ENCODE results near the gene GPR17. TPM values are rescaled to one million over a fixed set of nuclear protein-coding genes. Genes with fewer than 3 reads are reported as not detected.

Gene GPR17
- total RNA-seq, 1 donor from 2014 or later, result not detected

DNA sequence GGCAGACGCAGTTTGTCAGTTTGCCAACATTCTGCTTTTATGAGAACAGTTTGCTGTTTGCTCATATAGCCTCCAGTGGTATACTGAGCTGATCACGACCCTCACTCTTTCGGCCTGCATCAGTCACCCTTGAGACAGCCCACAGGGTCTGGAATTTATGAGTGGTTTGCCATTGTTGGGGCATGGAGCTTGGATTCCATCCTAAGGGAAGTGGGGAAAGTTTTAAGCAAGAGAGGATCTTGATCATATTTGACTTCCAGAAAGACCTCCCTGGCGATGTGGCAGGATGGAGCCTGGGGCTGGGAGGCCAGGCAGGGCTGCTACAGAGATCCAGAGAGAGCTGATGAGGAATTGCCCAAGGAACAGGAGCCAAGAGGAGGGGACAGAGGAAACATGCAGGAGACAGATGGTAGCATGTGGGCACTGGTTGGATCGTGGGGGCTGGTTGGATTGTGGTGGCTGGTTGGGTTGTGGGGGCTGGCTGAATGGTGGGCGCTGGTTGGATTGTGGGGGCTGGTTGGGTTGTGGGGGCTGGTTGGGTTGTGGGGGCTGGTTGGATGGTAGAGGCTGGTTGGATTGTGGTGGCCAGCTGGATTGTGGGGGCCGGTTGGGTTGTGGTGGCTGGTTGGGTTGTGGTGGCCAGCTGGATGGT lies 27.3 kb upstream of the GPR17 start:
- Mint-ChIP-seq H3K36me3 (ENCODE audit: insufficient read depth) (no peaks in the 10 kb centered on the region), H3K9me3 (ENCODE audit: low read depth) (peaks cover 7% of the 10 kb centered on the region), H3K4me3 (ENCODE audit: low read depth) (no peak overlapping the region), H3K4me1 (ENCODE audit: low read depth) (peaks cover 2% of the 10 kb centered on the region), H3K27me3 (peaks cover 11% of the 10 kb centered on the region), H3K27ac (no peak overlapping the region)
- TF ChIP-seq, protein P1, sequence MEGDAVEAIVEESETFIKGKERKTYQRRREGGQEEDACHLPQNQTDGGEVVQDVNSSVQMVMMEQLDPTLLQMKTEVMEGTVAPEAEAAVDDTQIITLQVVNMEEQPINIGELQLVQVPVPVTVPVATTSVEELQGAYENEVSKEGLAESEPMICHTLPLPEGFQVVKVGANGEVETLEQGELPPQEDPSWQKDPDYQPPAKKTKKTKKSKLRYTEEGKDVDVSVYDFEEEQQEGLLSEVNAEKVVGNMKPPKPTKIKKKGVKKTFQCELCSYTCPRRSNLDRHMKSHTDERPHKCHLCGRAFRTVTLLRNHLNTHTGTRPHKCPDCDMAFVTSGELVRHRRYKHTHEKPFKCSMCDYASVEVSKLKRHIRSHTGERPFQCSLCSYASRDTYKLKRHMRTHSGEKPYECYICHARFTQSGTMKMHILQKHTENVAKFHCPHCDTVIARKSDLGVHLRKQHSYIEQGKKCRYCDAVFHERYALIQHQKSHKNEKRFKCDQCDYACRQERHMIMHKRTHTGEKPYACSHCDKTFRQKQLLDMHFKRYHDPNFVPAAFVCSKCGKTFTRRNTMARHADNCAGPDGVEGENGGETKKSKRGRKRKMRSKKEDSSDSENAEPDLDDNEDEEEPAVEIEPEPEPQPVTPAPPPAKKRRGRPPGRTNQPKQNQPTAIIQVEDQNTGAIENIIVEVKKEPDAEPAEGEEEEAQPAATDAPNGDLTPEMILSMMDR (IDR thresholded peaks at IDR 0.05; ENCODE audit: unreplicated experiment), result no peak
- no peak for DNase-seq (ENCODE audit: low spot score, unreplicated experiment)

DNA sequence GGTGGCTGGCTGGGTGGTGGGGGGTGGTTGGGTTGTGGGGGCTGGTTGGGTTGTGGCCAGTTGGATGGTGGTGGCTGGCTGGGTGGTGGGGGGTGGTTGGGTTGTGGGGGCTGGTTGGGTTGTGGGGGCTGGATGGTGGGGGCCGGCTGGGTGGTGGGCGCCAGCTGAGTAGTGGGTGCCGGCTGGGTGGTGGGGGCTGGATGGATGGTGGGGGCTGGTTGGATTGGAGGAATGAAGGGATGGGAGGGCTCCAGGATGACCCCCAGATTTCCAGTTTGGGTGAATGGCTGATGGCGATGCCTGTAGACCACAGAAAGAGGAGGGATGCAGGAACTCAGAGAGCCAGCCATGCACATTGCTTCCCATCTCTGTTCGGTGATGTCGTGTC lies 26.8 kb upstream of the GPR17 start:
- Mint-ChIP-seq H3K9me3 (ENCODE audit: low read depth) (peaks cover 3% of the 10 kb centered on the region), H3K27me3 (peaks cover 11% of the 10 kb centered on the region), H3K4me1 (ENCODE audit: low read depth) (peaks cover 2% of the 10 kb centered on the region), H3K4me3 (ENCODE audit: low read depth) (no peak overlapping the region), H3K36me3 (ENCODE audit: insufficient read depth) (no peaks in the 10 kb centered on the region), H3K27ac (no peak overlapping the region)
- TF ChIP-seq, protein P1 (IDR thresholded peaks at IDR 0.05; ENCODE audit: unreplicated experiment), result no peak
- DNase-seq (ENCODE audit: low spot score, unreplicated experiment), result no peak

DNA sequence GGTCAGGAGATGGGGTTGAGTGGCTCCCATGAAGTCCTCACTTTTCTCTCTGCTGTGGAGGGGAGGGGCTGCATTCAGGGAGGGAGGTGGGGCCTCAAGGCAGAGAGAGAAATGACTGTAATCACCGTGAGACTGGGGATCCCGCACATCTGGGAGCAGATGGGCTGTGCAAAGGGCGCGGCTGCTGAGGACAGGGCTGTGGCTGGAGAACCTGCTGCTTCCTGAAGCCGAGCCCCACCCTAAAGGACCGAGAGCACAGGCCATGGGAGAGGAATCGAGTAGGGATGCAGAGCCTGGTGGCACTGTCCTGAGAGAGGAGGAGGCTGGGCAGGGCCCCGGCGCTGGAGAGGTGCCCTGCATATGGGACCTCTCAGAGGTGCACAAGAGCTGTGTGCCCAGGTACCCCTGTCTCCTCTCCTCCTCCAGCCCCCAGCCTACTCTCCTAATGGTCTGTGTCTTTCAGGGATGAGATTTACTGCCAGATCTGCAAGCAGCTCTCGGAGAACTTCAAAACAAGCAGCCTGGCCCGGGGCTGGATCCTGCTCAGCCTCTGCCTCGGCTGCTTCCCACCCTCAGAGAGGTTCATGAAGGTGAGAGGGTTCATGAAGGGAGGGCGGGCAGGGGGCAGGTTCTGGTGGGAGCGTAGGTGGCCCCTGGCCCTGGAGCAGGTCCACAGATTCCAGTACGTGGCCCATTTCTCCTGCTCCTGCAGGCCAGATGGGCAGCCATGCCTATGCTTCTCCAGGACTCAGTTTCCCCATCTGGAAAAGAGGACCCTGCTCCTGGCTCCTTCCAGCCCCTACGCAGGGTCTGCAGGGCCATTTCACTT lies 25.9 kb upstream of the GPR17 start:
- Mint-ChIP-seq H3K4me3 (ENCODE audit: low read depth) (no peak overlapping the region), H3K4me1 (ENCODE audit: low read depth) (peaks cover 2% of the 10 kb centered on the region), H3K36me3 (ENCODE audit: insufficient read depth) (no peaks in the 10 kb centered on the region), H3K9me3 (ENCODE audit: low read depth) (peaks cover 3% of the 10 kb centered on the region), H3K27me3 (peaks cover 11% of the 10 kb centered on the region), H3K27ac (no peak overlapping the region)
- TF ChIP-seq, protein P1 (IDR thresholded peaks at IDR 0.05; ENCODE audit: unreplicated experiment), result no peak
- DNase-seq (ENCODE audit: low spot score, unreplicated experiment), result no peak

DNA sequence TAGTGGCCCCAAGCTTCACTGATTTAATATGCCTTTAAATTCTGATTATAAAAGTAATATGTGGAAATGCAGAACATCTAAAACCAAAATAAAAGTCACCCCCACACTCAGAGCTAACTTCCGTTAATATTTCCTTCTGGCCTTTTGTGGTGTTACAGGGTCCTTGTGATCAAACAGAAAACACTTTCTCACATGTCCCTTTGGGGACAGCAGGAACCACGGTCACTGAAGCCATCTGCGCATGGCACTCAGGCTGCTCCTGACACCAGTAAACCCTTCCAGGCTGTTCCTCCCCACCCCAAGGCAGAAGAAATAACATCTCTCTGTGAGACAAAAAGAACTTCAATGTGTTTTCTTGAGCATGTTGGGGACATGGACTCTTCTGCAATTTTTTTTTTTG lies 25.1 kb upstream of the GPR17 start:
- TF ChIP-seq, protein P1 (IDR thresholded peaks at IDR 0.05; ENCODE audit: unreplicated experiment), result no peak
- Mint-ChIP-seq H3K27me3 (peaks cover 12% of the 10 kb centered on the region), H3K27ac (no peak overlapping the region), H3K4me1 (ENCODE audit: low read depth) (peaks cover 2% of the 10 kb centered on the region), H3K9me3 (ENCODE audit: low read depth) (peaks cover 3% of the 10 kb centered on the region), H3K36me3 (ENCODE audit: insufficient read depth) (no peaks in the 10 kb centered on the region), H3K4me3 (ENCODE audit: low read depth) (no peak overlapping the region)
- no peak for DNase-seq (ENCODE audit: low spot score, unreplicated experiment)

DNA sequence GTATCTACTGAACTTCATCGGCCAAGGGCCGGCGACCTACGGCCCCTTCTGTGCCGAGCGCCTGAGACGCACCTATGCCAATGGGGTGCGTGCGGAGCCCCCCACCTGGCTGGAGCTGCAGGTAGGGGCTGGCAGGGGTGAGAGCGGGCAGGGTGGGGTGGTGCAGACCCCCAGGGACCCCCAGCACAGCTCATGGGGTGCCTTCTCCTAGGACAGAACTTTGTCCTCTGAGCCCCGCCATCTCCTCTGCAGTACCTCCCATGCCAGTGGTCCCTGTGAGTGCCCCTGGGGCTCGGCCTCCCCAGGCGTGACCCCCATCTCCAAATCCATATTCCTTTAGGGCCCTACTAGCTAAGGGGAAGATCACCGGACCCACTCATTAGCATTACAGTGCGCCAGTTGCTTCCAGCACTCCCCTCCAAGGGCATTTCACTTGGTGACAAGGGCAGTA lies 23.9 kb upstream of the GPR17 start:
- Mint-ChIP-seq H3K36me3 (ENCODE audit: insufficient read depth) (no peaks in the 10 kb centered on the region), H3K4me1 (ENCODE audit: low read depth) (peaks cover 2% of the 10 kb centered on the region), H3K9me3 (ENCODE audit: low read depth) (peaks cover 3% of the 10 kb centered on the region), H3K27me3 (peaks cover 13% of the 10 kb centered on the region), H3K27ac (no peak overlapping the region), H3K4me3 (ENCODE audit: low read depth) (no peak overlapping the region)
- TF ChIP-seq, protein P1 (IDR thresholded peaks at IDR 0.05; ENCODE audit: unreplicated experiment), result no peak
- DNase-seq (ENCODE audit: low spot score, unreplicated experiment), result no peak

Measured in progenitor cell of endocrine pancreas (in vitro differentiated cells).